H1 (cell line): ENCODE results near the gene PRF1.

Experiments used
- BACH1 ChIP-seq: IDR thresholded peaks from 2 replicates; pipeline ENCODE4 v1.6.1; 2012; ENCODE audit warnings: low read length, improper control_type of control experiment
- CTCF ChIP-seq, 3 experiments: IDR thresholded peaks; 1 replicate in 2 of 3; 2 replicates in 1 of 3; pipeline versions ENCODE4 v1.5.1 to v1.6.1; 2011; ENCODE audit warnings: low read length in 3 of 3, mild to moderate bottlenecking in 3 of 3, inconsistent platforms in 2 of 3, low read depth in 1 of 3, moderate library complexity in 1 of 3; ENCODE audit not compliant: insufficient read depth in 1 of 3; ENCODE audit errors: control extremely low read depth in 1 of 3
- EP300 ChIP-seq, 2 experiments: IDR thresholded peaks; 1 replicate in 1 of 2; 2 replicates in 1 of 2; pipeline ENCODE4 v1.6.1; 2011 to 2012; ENCODE audit warnings: low read depth in 2 of 2, low read length in 2 of 2, mild to moderate bottlenecking in 2 of 2, borderline replicate concordance in 1 of 2, inconsistent platforms in 1 of 2, moderate library complexity in 1 of 2
- EZH2 ChIP-seq: fragments of 200-600 bp; sonication (generic); IDR thresholded peaks from 2 replicates; pipeline ENCODE4 v1.7.1; 2012; ENCODE audit warnings: low read depth, mild to moderate bottlenecking, moderate library complexity, low read length, inconsistent platforms; ENCODE audit not compliant: severe bottlenecking
- JUN ChIP-seq: IDR thresholded peaks from 2 replicates; pipeline ENCODE4 v1.6.1; 2011; ENCODE audit warnings: low read depth, mild to moderate bottlenecking, improper control_type of control experiment, low read length
- JUND ChIP-seq: IDR thresholded peaks from 2 replicates; pipeline ENCODE4 v1.6.1; 2011; ENCODE audit warnings: mild to moderate bottlenecking, improper control_type of control experiment, low read length
- NRF1 ChIP-seq: IDR thresholded peaks from 2 replicates; pipeline ENCODE4 v1.6.1; 2011; ENCODE audit warnings: mild to moderate bottlenecking, low read depth, low read length, improper control_type of control experiment
- POLR2A ChIP-seq, 2 experiments: IDR thresholded peaks; 1 replicate in 1 of 2; 2 replicates in 1 of 2; pipeline ENCODE4 v1.6.1; 2011; ENCODE audit warnings: low read depth in 2 of 2, low read length in 2 of 2, mild to moderate bottlenecking in 2 of 2; ENCODE audit errors: control extremely low read depth in 1 of 2
- POLR2AphosphoS5 ChIP-seq: IDR thresholded peaks from 2 replicates; pipeline ENCODE4 v1.6.1; 2011; ENCODE audit warnings: low read depth, low read length
- SAP30 ChIP-seq: fragments of 300-600 bp; sonication (generic); IDR thresholded peaks from 2 replicates; pipeline ENCODE4 v1.7.1; 2012; ENCODE audit warnings: low read length, moderate library complexity, mild to moderate bottlenecking, inconsistent platforms; ENCODE audit not compliant: insufficient read depth, insufficient replicate concordance
- SIN3A ChIP-seq, 2 experiments: IDR thresholded peaks in 1 of 2; conservative IDR thresholded peaks in 1 of 2; 2 replicates each; pipeline ENCODE4 v1.6.1; 2011 to 2012; ENCODE audit warnings: low read length in 2 of 2, improper control_type of control experiment in 1 of 2, low read depth in 1 of 2, mild to moderate bottlenecking in 1 of 2
- SP4 ChIP-seq: IDR thresholded peaks from 2 replicates; pipeline ENCODE4 v1.6.1; 2012; ENCODE audit warnings: low read length, inconsistent platforms
- SUZ12 ChIP-seq: fragments of 200-600 bp; sonication (generic); IDR thresholded peaks from 2 replicates; pipeline ENCODE4 v1.6.1; 2012; ENCODE audit warnings: mild to moderate bottlenecking, inconsistent platforms, low read length, moderate library complexity, mixed read lengths
- USF2 ChIP-seq: IDR thresholded peaks from 2 replicates; pipeline ENCODE4 v1.6.1; 2011; ENCODE audit warnings: low read length, improper control_type of control experiment

GRCh38 chr10:70558295-70558694 is 44.2 kb downstream of the PRF1 start:
- TF ChIP-seq JUN (no peak), EP300 (IDR thresholded peaks at IDR 0.05; ENCODE audit: borderline replicate concordance in 1 of 2, low read depth in 2 of 2, low read length in 2 of 2) (no peak), SIN3A (conservative IDR thresholded peaks at IDR 0.05 in 1 of 2, IDR thresholded peaks at IDR 0.05 in 1 of 2; ENCODE audit: low read depth in 1 of 2, low read length in 2 of 2) (no peak), POLR2AphosphoS5 (no peak), BACH1 (no peak), EZH2 (no peak), SAP30 (no peak), CTCF (IDR thresholded peaks at IDR 0.05; ENCODE audit: control extremely low read depth in 1 of 3, insufficient read depth in 1 of 3, low read depth in 1 of 3, low read length in 3 of 3) (no peak), POLR2A (IDR thresholded peaks at IDR 0.05; ENCODE audit: control extremely low read depth in 1 of 2, low read depth in 2 of 2, low read length in 2 of 2) (no peak), JUND (no peak), SP4 (no peak), NRF1 (no peak), SUZ12 (no peak), USF2 (no peak)
